Left hindlimb (tissue), 1 donor: ENCODE results near the gene ESF1.
"Not testable (repeated sequence)": the region's sequence is repeated elsewhere in the genome, so short reads cannot be mapped to it uniquely, and the experiment has no call there.

Experiments
- DNase-seq: peaks from one replicate; pipeline ENCODE4 v3.0.0-alpha.2; 2018

ESF1 gene

GRCh38 chr20:13738187-13738586 lies 46.5 kb downstream of the ESF1 start:
- not testable (repeated sequence) for DNase-seq

- DNase-seq = no peak
Observed at GRCh38 chr20:13736436-13737191, 48.1 kb downstream of the ESF1 start.

- DNase-seq = no peak
Observed at GRCh38 chr20:13735826-13736225, 48.9 kb downstream of the ESF1 start.

- DNase-seq = no peak
Observed at GRCh38 chr20:13723011-13723410, 61.7 kb downstream of the ESF1 start.

GRCh38 chr20:13718171-13718570 lies 66.5 kb downstream of the ESF1 start:
- no peak for DNase-seq

GRCh38 chr20:13717631-13718044 lies 67.1 kb downstream of the ESF1 start:
- DNase-seq = no peak

- no peak for DNase-seq
Observed at GRCh38 chr20:13715171-13715570, 69.5 kb downstream of the ESF1 start.

GRCh38 chr20:13708234-13708633 lies 76.5 kb downstream of the ESF1 start:
- DNase-seq = no peak

GRCh38 chr20:13703265-13703664 lies 81.5 kb downstream of the ESF1 start:
- no peak for DNase-seq

- DNase-seq = no peak
Observed at GRCh38 chr20:13701486-13701885, 83.2 kb downstream of the ESF1 start.

- no peak for DNase-seq
Observed at GRCh38 chr20:13700761-13701160, 84.0 kb downstream of the ESF1 start.

GRCh38 chr20:13694420-13695150 lies 90.1 kb downstream of the ESF1 start:
- no peak for DNase-seq

GRCh38 chr20:13692802-13693736 lies 91.7 kb downstream of the ESF1 start:
- DNase-seq = no peak

GRCh38 chr20:13690943-13691342 lies 93.8 kb downstream of the ESF1 start:
- peak; percentile 42 for DNase-seq

- no peak for DNase-seq
Observed at GRCh38 chr20:13687815-13688214, 96.9 kb downstream of the ESF1 start.

GRCh38 chr20:13685623-13686022 lies 99.1 kb downstream of the ESF1 start:
- no peak for DNase-seq

- no peak for DNase-seq
Observed at GRCh38 chr20:13684566-13685222, 100.0 kb downstream of the ESF1 start.

- no peak for DNase-seq
Observed at GRCh38 chr20:13683833-13684232, 100.9 kb downstream of the ESF1 start.

GRCh38 chr20:13681248-13682125 lies 103.2 kb downstream of the ESF1 start:
- no peak for DNase-seq

GRCh38 chr20:13678944-13679343 lies 105.8 kb downstream of the ESF1 start:
- DNase-seq = no peak

- no peak for DNase-seq
Observed at GRCh38 chr20:13677241-13677640, 107.5 kb downstream of the ESF1 start.

- DNase-seq = no peak
Observed at GRCh38 chr20:13676682-13677081, 108.0 kb downstream of the ESF1 start.
